DND-41 (cell line): Measurements from ENCODE around the gene YIPF4.

Experiments
- CTCF ChIP-seq: IDR thresholded peaks from 2 replicates; pipeline ENCODE4 v1.5.1; 2012; ENCODE audit warnings: borderline replicate concordance, low read length, moderate library complexity, mild to moderate bottlenecking; ENCODE audit not compliant: poor library complexity, severe bottlenecking; ENCODE audit errors: extremely low read depth
- EZH2 ChIP-seq: IDR thresholded peaks from 3 replicates; pipeline ENCODE4 v1.6.1; 2012; ENCODE audit warnings: borderline replicate concordance, low read depth, mild to moderate bottlenecking, moderate library complexity, low read length, inconsistent platforms; ENCODE audit not compliant: severe bottlenecking

- TF ChIP-seq CTCF (no peak), EZH2 (no peak)
Measured at GRCh38 chr2:32330136-32330535, 52.4 kb downstream of the YIPF4 start.
